Adrenal gland (tissue), 5 donors: Measurements from ENCODE around the gene GPSM3.

Source experiments
- POLR2A ChIP-seq, 2 donors: fragments of 450-650 bp; IDR thresholded peaks; one replicate each; pipeline ENCODE4 v1.6.1; 2017; ENCODE audit warnings: antibody characterized with exemption in 2 of 2, mild to moderate bottlenecking in 2 of 2, moderate library complexity in 1 of 2
- TF ChIP-seq, protein P1 (sequence below), 6 experiments: fragments of 450-650 bp in 4 of 6; fragments of 200-600 bp in 2 of 6; sonication (generic) in 1 of 6; IDR thresholded peaks; 1 replicate in 5 of 6; 2 replicates in 1 of 6; pipeline versions ENCODE4 v1.5.1 to v1.8.0; 2016 to 2021; ENCODE audit warnings: antibody characterized with exemption in 6 of 6, mild to moderate bottlenecking in 2 of 6, moderate library complexity in 1 of 6
- donor health status: DM: no; HTN: no; CAD: no.

DNA sequence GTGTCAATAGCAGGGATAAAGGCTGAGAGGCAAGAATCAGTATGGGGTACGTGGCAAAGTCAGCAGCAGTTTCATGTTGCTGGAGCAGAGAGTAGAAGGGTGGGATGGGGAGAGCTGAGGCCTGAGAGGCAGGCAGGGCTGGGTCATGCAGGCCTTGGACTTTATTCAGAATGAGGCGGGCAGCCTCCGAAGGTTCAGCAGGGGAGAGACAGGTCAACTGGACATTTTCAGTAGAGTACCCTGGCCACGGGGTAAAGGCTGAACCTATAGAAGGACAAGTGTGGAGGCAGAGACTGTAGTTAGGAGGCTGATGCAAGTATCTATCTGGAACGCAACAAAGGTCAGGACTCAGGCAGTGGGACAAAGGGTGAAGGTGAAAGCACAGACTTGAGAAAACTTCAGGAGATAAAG, 17.8 kb upstream of the GPSM3 start:
- TF ChIP-seq, protein P1, sequence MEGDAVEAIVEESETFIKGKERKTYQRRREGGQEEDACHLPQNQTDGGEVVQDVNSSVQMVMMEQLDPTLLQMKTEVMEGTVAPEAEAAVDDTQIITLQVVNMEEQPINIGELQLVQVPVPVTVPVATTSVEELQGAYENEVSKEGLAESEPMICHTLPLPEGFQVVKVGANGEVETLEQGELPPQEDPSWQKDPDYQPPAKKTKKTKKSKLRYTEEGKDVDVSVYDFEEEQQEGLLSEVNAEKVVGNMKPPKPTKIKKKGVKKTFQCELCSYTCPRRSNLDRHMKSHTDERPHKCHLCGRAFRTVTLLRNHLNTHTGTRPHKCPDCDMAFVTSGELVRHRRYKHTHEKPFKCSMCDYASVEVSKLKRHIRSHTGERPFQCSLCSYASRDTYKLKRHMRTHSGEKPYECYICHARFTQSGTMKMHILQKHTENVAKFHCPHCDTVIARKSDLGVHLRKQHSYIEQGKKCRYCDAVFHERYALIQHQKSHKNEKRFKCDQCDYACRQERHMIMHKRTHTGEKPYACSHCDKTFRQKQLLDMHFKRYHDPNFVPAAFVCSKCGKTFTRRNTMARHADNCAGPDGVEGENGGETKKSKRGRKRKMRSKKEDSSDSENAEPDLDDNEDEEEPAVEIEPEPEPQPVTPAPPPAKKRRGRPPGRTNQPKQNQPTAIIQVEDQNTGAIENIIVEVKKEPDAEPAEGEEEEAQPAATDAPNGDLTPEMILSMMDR (IDR thresholded peaks at IDR 0.05): no peak
- no peak for TF ChIP-seq POLR2A (IDR thresholded peaks at IDR 0.05)
